ENCODE measurements around the gene TMEM14A. TPM values are rescaled to one million over a fixed set of nuclear protein-coding genes. Genes with fewer than 3 reads are reported as not detected.

TMEM14A gene
- 28.9 and 34.7 TPM in 2 replicates for total RNA-seq

GRCh38 chr6:52670502-52671409 is at the start of gene TMEM14A:
TSS of gene TMEM14A (plus strand) at chr6:52671113. CDS start at chr6:52677103, 5,990 bp downstream.

Other genes with a start within 250 kb of the TMEM14A start
- 39.2 and 45.3 TPM in 2 replicates for gene TRAM2, start 94.1 kb upstream of the TMEM14A start, total RNA-seq
- gene GSTA2, start 92.4 kb downstream of the TMEM14A start, total RNA-seq: not detected in 2 replicates
- gene GSTA1, start 132.7 kb downstream of the TMEM14A start, total RNA-seq: not detected in 2 replicates
- gene GSTA5, start 169.7 kb downstream of the TMEM14A start, total RNA-seq: not detected in 2 replicates
- 0.17 TPM in 1 of 2 replicates, not detected in the other for gene GSTA3, start 238.6 kb downstream of the TMEM14A start, total RNA-seq